ENCODE results near the gene ZFP36.

ZFP36 gene

DNA sequence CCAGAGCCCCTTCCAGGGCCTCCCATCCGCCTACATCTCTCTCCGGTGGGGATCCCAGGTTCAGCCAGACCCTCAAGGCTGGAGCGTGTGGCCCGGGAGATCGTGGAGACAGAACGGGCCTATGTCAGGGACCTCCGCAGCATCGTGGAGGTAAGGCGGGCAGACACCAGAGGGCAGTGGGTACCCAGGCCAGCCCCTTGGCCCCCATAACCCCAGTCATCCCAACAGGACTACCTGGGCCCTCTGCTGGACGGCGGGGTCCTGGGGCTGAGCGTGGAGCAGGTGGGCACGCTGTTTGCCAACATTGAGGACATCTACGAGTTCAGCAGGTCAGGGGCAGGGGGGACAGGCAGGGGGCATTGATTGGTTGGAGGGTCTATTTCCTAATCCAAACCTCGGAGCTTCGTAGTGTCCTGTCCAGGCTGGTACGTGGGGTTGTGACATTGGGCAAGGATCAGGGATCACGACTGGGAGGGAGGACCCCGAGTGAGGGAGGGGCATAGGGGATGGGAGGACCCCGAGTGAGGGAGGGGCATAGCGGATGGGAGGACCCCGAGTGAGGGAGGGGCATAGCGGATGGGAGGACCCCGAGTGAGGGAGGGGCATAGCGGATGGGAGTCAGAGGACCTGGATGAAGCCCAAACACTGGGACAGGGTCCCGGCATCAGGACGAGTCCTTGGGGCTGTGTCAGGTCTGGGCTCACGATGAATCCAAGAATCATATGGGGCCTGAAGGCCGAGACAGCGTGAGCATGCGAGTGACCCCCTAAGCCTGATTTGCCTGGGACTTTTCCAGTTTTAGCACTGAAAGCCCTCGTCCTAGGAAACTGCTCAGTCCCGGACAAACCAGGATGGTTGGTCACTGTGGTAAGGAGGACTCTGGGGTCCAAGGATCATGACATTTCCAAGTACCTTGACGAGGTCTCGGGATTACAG, 8.7 kb downstream of the ZFP36 start:
- Histone ChIP-seq H3K9ac (ENCODE audit: low read length) (no peak overlapping the region), H4K20me1 (ENCODE audit: insufficient read depth, low read length) (no peaks in the 10 kb centered on the region), H3K36me3 (ENCODE audit: insufficient read depth, low read length) (peaks cover 11% of the 10 kb centered on the region; the same call in 1 of the 2 replicates), H3K4me2 (ENCODE audit: low read length) (0 out of 2 replicates have a peak overlapping the region, but pooled peaks have one; percentile 26), H3K79me2 (ENCODE audit: insufficient read depth, low read length) (no peaks in the 10 kb centered on the region), H3F3A (ENCODE audit: insufficient read depth, low read length) (peaks cover 4% of the 10 kb centered on the region), H2AFZ (ENCODE audit: low read length) (no peak overlapping the region), H3K9me3 (ENCODE audit: low read length) (no peaks in the 10 kb centered on the region), H3K4me3 (ENCODE audit: low read depth, low read length, poor library complexity, severe bottlenecking) (no peak overlapping the region), H3K27ac (ENCODE audit: low read depth, low read length, poor library complexity, severe bottlenecking) (no peak overlapping the region), H3K9me2 (ENCODE audit: low read depth, low read length) (no peaks in the 10 kb centered on the region), H3K27me3 (ENCODE audit: insufficient read depth, low read length) (no peaks in the 10 kb centered on the region), H3K4me1 (ENCODE audit: insufficient read depth, low read length, severe bottlenecking) (peaks cover 22% of the 10 kb centered on the region)
- no peak for TF ChIP-seq EZH2 (IDR thresholded peaks at IDR 0.05; ENCODE audit: borderline replicate concordance, low read length)
- TF ChIP-seq, protein P1, sequence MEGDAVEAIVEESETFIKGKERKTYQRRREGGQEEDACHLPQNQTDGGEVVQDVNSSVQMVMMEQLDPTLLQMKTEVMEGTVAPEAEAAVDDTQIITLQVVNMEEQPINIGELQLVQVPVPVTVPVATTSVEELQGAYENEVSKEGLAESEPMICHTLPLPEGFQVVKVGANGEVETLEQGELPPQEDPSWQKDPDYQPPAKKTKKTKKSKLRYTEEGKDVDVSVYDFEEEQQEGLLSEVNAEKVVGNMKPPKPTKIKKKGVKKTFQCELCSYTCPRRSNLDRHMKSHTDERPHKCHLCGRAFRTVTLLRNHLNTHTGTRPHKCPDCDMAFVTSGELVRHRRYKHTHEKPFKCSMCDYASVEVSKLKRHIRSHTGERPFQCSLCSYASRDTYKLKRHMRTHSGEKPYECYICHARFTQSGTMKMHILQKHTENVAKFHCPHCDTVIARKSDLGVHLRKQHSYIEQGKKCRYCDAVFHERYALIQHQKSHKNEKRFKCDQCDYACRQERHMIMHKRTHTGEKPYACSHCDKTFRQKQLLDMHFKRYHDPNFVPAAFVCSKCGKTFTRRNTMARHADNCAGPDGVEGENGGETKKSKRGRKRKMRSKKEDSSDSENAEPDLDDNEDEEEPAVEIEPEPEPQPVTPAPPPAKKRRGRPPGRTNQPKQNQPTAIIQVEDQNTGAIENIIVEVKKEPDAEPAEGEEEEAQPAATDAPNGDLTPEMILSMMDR (IDR thresholded peaks at IDR 0.05; ENCODE audit: low read length) = 0 out of 2 replicates have a peak, but pooled peaks have one; percentile 6

DNA sequence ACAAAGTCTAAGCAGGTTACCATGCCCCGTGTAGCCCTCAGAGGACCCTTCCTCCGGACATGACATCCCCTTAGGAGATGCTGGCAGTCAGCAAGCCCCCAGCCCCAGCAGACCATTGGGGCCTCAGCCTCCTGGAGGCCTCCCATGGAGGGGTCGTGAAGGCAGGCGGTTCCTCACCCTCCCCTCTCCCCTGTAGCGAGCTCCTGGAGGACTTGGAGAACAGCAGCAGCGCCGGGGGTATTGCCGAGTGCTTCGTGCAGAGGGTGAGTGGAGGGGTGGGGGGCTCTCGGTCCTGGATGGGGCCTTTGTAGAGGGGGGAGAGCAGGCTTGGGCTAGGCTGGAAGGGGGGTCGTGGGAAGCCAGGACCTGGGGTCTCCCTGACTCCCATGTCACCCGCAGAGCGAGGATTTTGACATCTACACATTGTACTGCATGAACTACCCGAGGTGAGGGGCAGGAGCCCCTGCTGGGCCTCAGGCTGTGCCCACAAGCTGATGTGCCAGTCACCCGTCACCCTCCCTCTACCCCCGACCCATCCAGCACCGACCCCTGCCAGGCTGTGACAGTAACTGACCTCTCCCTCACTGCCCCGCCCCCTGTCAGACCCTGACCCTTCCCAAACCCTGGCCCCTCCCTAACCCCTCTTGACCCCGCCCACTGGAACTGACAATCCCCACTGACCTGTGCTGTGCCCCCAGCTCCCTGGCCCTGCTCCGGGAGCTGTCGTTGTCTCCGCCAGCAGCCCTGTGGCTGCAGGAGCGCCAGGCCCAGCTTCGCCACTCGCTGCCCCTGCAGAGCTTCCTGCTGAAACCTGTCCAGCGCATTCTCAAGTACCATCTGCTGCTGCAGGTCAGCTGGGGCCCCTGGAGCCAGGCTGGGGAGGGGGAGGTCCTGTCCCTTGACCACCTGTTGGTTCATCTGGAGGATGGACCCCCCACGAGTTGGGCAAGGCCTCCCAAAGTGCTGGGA, 9.8 kb downstream of the ZFP36 start:
- H3K36me3 ChIP-seq (ENCODE audit: insufficient read depth, low read length) = peaks cover 14% of the 10 kb centered on the region; the same call in 1 of the 2 replicates
- H3K4me2 ChIP-seq (ENCODE audit: low read length) = no peak overlapping the region
- H3K4me3 ChIP-seq (ENCODE audit: low read depth, low read length, poor library complexity, severe bottlenecking) = no peak overlapping the region
- no peaks in the 10 kb centered on the region for H3K9me3 ChIP-seq (ENCODE audit: low read length)
- no peaks in the 10 kb centered on the region for H3K79me2 ChIP-seq (ENCODE audit: insufficient read depth, low read length)
- no peaks in the 10 kb centered on the region for H4K20me1 ChIP-seq (ENCODE audit: insufficient read depth, low read length)
- H3K27ac ChIP-seq (ENCODE audit: low read depth, low read length, poor library complexity, severe bottlenecking) = no peak overlapping the region
- H3K27me3 ChIP-seq (ENCODE audit: insufficient read depth, low read length) = no peaks in the 10 kb centered on the region
- TF ChIP-seq, protein P1 (IDR thresholded peaks at IDR 0.05; ENCODE audit: low read length) = no peak
- no peak for TF ChIP-seq EZH2 (IDR thresholded peaks at IDR 0.05; ENCODE audit: borderline replicate concordance, low read length)
- H3K9ac ChIP-seq (ENCODE audit: low read length) = no peak overlapping the region
- H3K9me2 ChIP-seq (ENCODE audit: low read depth, low read length) = no peaks in the 10 kb centered on the region
- no peaks in the 10 kb centered on the region for H3F3A ChIP-seq (ENCODE audit: insufficient read depth, low read length)
- peaks cover 12% of the 10 kb centered on the region for H3K4me1 ChIP-seq (ENCODE audit: insufficient read depth, low read length, severe bottlenecking)
- no peak overlapping the region for H2AFZ ChIP-seq (ENCODE audit: low read length)

DNA sequence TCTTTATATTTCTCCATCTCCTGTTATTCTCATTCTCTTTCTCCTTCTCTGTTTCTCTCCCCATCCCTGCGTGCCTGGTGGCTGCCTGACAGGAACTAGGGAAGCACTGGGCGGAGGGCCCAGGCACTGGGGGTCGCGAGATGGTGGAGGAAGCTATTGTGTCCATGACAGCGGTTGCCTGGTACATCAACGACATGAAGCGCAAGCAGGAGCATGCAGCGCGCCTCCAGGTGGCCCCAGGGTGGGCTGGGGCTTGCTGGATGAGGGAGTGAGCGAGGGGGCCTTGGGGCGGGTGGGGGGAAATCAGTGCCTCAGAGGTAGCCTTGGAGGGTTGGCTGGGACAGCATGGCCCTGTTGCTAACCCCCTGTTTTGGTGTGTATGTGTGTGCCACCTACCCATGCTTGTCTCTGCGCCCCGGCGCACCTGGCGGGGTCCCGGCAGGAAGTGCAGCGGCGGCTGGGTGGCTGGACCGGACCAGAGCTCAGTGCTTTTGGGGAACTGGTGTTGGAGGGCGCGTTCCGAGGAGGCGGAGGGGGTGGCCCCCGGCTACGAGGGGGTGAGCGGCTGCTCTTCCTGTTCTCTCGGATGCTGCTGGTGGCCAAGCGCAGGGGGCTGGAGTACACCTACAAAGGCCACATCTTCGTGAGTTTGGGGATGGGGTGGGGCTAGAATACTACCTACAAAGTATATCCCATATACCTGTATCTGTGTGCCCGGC, 11.0 kb downstream of the ZFP36 start:
- H3K79me2 ChIP-seq (ENCODE audit: insufficient read depth, low read length) = no peaks in the 10 kb centered on the region
- TF ChIP-seq, protein P1 (IDR thresholded peaks at IDR 0.05; ENCODE audit: low read length) = no peak
- TF ChIP-seq EZH2 (IDR thresholded peaks at IDR 0.05; ENCODE audit: borderline replicate concordance, low read length) = no peak
- no peaks in the 10 kb centered on the region for H3K27me3 ChIP-seq (ENCODE audit: insufficient read depth, low read length)
- no peaks in the 10 kb centered on the region for H3K9me3 ChIP-seq (ENCODE audit: low read length)
- H3K4me3 ChIP-seq (ENCODE audit: low read depth, low read length, poor library complexity, severe bottlenecking) = no peak overlapping the region
- H4K20me1 ChIP-seq (ENCODE audit: insufficient read depth, low read length) = no peaks in the 10 kb centered on the region
- H3K4me2 ChIP-seq (ENCODE audit: low read length) = no peak overlapping the region
- H3K36me3 ChIP-seq (ENCODE audit: insufficient read depth, low read length) = peaks cover 16% of the 10 kb centered on the region; the same call in 1 of the 2 replicates
- peaks cover 9% of the 10 kb centered on the region for H3K4me1 ChIP-seq (ENCODE audit: insufficient read depth, low read length, severe bottlenecking)
- H3K9ac ChIP-seq (ENCODE audit: low read length) = no peak overlapping the region
- H2AFZ ChIP-seq (ENCODE audit: low read length) = no peak overlapping the region
- H3K27ac ChIP-seq (ENCODE audit: low read depth, low read length, poor library complexity, severe bottlenecking) = no peak overlapping the region
- no peaks in the 10 kb centered on the region for H3F3A ChIP-seq (ENCODE audit: insufficient read depth, low read length)
- H3K9me2 ChIP-seq (ENCODE audit: low read depth, low read length) = no peaks in the 10 kb centered on the region
